Activated CD4-positive, alpha-beta T cell treated with anti-CD3 and anti-CD28 coated beads, Interleukin-2, Interleukin-4, amounts not matched to agents 100 ng/mL and 50 ng/mL, durations not matched to agents 16 hours and 8 hours (primary cell): Measurements from ENCODE around the gene FATE1.
A peak's percentile ranks its signal among the peaks of the same experiment; 100 is the strongest.

ENCODE experiments used
- DNase-seq: peaks from one replicate; pipeline ENCODE4 v3.0.0-alpha.2; 2020; ENCODE audit warnings: low spot score

The FATE1 gene

DNA sequence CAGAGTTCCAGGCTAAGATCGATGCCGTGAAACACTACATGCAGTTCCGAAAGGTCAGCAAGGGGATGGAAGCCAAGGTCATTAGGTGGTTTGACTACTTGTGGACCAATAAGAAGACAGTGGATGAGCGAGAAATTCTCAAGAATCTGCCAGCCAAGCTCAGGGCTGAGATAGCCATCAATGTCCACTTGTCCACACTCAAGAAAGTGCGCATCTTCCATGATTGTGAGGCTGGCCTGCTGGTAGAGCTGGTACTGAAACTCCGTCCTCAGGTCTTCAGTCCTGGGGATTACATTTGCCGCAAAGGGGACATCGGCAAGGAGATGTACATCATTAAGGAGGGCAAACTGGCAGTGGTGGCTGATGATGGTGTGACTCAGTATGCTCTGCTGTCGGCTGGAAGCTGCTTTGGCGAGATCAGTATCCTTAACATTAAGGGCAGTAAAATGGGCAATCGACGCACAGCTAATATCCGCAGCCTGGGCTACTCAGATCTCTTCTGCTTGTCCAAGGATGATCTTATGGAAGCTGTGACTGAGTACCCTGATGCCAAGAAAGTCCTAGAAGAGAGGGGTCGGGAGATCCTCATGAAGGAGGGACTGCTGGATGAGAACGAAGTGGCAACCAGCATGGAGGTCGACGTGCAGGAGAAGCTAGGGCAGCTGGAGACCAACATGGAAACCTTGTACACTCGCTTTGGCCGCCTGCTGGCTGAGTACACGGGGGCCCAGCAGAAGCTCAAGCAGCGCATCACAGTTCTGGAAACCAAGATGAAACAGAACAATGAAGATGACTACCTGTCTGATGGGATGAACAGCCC is 28.0 kb downstream of the FATE1 start:
- no peak for DNase-seq

DNA sequence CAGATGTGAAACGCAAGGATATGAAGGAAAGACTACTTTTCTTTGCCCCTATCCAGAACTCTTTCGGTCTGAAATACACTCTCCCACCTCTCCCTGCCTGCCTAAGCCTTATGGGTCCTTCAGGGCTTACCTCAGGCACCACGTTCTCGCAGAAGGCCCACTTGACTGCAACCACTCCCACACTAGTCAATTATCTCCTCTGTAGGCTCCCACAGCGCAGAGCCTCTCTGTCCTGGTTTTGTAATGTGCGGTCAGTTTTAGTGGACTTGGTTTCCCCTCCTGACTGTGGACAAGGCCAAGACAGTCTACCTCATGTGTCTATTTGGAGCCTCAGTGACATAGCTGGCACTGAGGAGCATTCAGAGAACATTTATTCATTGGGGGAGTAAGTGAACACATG is 29.8 kb downstream of the FATE1 start:
- DNase-seq = no peak

DNA sequence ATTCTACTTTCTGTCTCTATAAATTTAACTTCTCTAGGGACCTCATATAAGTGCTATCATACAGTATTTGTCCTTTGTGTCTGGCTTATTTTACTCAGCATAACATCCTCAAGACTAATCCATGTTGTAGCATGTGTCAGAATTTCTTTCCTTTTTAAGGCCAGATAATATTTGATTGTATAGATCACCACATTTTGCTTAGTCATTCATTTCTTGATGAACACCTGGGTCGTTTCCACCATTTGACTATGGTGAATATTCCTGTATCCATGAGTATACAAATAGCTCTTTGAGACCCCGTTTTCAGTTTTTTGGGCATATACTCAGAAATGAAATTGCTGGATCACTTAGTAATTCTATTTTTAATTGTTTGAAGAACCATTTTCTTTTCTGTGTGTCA is 30.7 kb downstream of the FATE1 start:
- DNase-seq = no peak

DNA sequence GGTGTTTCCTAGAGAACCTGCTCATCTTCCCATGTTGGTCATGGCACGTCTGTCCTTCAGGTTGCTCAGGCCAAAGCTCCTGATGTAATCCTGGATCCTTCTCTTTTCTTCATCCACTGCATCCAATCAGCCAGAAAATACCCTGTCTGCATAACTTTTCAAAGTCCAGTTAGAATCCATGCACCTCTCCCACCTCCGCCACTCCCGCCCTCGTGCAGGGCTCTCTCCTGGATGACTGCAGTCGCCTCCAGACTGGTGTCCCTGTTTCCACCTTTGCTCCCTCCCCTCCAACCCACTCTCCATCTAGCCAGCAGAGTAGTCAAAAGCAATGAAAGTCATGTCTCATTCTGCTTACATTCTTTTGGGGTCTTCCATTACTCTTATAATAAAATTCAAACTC is 34.7 kb downstream of the FATE1 start:
- no peak for DNase-seq

DNA sequence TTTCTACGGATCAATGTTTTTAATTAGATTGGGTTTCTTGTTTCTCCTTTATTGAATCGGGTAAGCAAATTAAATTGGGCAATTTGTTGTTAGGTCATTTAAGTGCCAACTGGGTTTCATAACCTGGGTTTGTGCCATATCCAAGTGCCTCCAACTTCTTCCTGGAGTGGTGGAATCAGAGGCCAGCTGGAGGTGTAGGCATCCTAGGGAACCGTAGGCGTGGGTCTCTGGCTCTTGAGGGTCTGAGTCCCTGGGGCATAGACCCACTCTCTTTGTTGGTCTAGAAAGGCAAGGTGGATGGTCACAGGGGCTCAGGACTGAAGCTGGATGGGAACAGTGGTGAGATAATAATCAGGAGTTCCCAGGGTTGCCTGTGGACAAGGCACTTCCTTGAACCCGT is 37.0 kb downstream of the FATE1 start:
- DNase-seq = no peak

DNA sequence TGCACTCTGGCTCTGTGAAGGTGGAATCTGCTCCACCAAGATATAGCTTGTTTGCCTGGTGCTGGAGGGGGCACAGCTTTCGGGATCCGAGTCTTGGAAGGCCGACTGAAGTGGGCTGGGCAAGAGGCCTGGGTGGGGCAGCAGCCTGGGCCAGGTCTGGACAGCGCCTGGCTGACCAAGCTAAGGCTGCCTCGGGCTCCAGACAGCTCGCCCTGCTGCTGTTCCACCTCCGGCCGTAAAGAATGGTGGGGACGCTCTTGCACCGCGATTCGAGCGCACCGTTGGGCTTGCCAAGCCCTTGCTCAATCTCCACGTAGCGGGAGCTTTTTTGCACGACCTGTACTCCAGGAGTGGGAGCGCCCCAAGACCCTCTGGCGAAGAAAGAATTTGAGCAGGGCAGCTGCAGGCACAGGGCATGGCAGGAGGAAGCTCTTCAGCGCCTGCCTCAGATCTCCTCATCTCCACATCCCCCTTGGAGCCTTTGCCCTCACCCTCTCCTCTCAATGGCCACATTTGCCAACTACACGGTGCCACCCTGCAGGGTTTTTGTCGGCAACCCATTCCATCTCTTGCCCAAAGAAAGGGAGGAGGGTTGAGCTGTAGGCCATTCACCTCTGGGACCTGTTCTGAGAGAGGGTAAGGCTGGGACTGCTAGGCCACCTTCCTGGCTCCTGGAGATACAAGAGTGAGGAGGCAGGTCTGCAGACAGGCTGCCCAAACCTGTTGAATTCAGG is 37.6 kb downstream of the FATE1 start:
- peak; percentile 19 for DNase-seq

DNA sequence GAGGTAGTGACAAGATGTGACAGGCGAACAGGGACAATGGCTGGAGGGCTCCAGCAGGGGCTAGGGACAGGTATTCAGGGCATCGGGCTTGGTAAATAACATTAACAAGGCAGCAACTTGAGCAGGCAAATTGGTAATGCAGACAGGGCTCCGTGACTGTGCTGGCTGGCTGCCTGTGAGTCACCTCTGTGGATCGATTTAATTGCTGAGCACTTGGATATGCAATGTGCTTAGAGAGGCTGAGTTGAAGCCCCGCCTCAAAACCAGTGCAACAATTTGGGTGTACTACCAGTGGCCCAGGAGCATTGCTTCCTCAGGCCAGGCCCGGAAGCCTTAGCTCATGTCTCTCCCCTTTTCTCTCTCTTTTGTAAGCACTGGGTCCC is 38.2 kb downstream of the FATE1 start:
- DNase-seq = no peak

DNA sequence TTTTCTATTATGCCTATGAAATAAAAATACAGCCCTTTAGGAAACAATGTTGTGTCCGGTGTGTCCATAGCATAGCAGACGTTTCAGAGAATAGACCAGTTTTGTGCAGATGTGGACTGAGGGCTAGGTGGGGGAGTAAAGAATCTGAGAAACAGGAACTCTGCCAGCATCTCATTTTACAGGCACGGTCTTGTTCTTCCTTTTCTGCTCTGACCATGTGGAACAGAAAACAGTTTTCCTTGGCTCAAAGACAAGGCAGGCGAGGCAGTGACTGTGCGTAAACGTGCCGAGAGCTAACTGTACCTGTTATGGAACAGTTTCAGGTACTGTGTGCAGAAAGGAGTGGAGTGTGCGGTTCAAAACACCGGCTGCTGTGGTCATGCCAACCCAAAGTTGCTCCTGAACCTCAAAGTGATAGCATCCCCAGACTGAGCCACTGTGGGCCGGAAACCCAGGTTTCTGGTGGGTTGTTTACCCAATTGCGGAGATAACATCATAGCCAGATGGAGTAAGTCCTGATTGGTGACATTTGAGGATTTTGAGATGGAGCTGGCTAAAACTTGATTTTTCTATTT is 38.9 kb downstream of the FATE1 start:
- no peak for DNase-seq

DNA sequence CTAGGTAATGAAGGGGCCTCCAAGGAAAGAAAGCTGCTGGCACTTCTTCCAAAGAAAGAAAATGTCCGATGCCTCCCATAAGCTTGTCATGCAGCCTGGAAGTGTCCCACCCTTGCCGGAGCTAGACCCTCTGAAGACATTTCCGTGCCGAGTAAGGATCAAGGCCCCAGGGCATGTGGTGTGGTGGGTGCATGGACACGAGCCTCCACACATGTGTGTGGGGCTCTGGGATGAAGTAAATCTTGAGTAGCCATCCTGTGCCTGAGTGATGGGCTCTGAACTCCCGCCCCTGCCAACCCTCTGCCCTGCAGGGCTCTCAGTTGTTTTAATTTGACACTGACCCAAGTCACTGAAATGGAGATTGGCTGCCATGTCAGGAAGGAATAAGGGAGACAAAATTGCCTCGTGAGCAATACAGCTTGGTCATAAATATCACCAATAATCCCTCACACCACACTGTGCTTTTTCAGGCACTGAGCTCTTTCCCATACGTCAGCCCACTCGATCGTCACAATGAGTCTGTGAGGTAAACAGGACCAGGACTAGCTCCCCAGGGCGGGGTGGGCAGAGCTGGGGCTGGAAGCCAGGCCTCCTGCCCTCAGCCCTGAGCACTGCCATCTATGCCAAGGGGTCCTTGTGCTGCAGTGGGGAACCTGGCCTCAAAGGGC is 43.3 kb downstream of the FATE1 start:
- no peak for DNase-seq

DNA sequence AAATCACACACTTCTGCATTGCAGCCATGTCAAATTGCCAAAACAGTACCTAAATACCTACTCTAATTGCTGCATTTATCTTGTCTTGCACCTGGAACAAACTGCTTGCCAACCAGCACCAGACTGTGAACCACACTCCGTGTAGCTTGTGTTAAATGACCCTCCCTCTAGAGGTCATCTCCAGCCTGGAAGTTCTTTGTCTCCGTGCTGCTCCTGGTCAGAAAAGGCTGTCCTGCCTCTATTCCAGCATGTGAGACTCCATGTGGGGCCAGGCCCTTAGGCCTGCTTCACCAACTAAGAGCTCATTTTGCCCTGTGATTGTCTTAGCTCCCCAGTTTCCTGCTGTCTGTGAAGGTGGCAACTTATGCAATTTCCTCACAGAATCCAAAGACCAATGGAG is 47.0 kb downstream of the FATE1 start:
- no peak for DNase-seq

DNA sequence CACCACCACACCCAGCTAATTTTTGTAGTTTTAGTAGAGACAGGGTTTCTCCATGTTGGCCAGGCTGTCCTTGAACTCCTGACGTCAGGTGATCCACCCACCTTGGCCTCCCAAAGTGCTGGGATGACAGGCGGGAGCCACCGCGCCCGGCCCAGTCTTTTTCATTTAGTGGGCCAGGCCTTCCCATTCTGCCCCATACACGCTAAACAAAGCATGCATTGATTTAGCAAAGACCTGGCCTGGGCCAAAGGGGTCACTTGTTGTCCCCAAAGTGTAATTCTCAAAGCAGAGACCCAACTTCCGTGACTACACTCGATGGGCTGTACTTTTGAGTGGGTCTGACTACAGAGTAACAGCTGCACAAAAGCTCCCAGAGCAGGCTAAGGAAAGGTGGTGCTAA is 47.9 kb downstream of the FATE1 start:
- no peak for DNase-seq

DNA sequence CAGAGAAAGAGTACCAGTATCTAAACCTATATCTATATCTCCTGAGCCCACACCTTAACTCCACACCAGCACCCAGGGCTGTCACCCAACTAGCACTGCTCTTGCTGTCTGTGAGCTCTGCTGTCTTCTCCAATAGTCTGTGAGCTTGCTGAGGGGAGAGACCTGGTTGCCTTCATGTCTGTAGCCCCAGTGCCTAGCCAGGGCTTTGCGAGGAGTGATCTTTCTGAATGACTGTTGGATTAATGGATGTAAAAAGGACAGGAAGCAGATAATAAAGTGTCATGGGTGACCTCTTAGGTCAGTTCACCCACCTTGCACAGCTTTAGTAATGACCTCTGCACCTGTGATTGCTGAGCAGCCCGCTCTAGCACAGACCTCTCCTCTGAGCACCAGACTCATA is 49.2 kb downstream of the FATE1 start:
- DNase-seq = no peak

DNA sequence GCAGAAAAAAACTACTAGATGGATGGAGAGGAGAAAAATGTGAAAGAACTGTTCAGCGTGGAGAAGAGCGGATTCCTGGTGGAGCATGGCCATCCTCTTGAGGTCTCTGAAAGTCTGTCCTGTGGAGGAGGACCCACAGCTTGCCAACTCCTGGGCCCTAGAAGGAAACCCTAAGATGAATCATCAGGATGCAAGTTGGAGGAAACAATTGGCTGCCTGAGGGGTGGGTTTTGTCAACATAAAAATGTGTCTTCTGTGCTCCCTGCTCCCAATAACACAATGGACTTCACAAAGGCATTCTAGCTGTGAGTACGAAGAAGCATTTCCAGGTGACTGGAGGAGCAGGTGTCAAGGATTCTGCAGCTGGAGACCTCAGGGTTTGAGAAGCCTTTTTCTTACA is 55.9 kb downstream of the FATE1 start:
- no peak for DNase-seq
